Measurements from ENCODE around the gene C19orf44.

GRCh38 chr19:16536130-16536529 is 39.9 kb downstream of the C19orf44 start:
- TF ChIP-seq CTCF (IDR thresholded peaks at IDR 0.05) (no peak), POLR2A (IDR thresholded peaks at IDR 0.05) (no peak)
